ENCODE data around the gene NFATC1. TPM values are rescaled to one million over a fixed set of nuclear protein-coding genes. Genes with fewer than 3 reads are reported as not detected.

The NFATC1 gene
- total RNA-seq, 2 donors from 2014 or later, result 20.3 to 79.3 TPM

- Mint-ChIP-seq H3K27me3 (peaks cover 16% of the 10 kb centered on the region), H3K9me3 (no peaks in the 10 kb centered on the region), H3K4me1 (peaks cover 10% of the 10 kb centered on the region), H3K27ac (no peak overlapping the region), H3K4me3 (peak overlapping the region; percentile 89), H3K36me3 (ENCODE audit: low read depth) (peaks cover 7% of the 10 kb centered on the region)
- ATAC-seq (replicated peaks), result no peak
Observed at GRCh38 chr18:79392226-79392625, 3.5 kb upstream of the NFATC1 start.

GRCh38 chr18:79393181-79393634 is 2.5 kb upstream of the NFATC1 start:
- H3K4me1 Mint-ChIP-seq, result peaks cover 6% of the 10 kb centered on the region
- H3K27me3 Mint-ChIP-seq, result peaks cover 16% of the 10 kb centered on the region
- peaks cover 17% of the 10 kb centered on the region for H3K36me3 Mint-ChIP-seq (ENCODE audit: low read depth)
- ATAC-seq (replicated peaks), result peak; percentile 12
- peak overlapping the region; percentile 89 for H3K4me3 Mint-ChIP-seq
- no peaks in the 10 kb centered on the region for H3K9me3 Mint-ChIP-seq
- H3K27ac Mint-ChIP-seq, result peak overlapping the region; percentile 95

GRCh38 chr18:79393635-79394533 is 1.8 kb upstream of the NFATC1 start:
- H3K9me3 Mint-ChIP-seq, result no peaks in the 10 kb centered on the region
- H3K36me3 Mint-ChIP-seq (ENCODE audit: low read depth), result peaks cover 24% of the 10 kb centered on the region
- peak; percentile 18 for ATAC-seq (replicated peaks)
- peak overlapping the region; percentile 95 for H3K27ac Mint-ChIP-seq
- peak overlapping the region; percentile 89 for H3K4me3 Mint-ChIP-seq
- peaks cover 12% of the 10 kb centered on the region for H3K27me3 Mint-ChIP-seq
- H3K4me1 Mint-ChIP-seq, result peaks cover 8% of the 10 kb centered on the region

- H3K36me3 Mint-ChIP-seq (ENCODE audit: low read depth), result peaks cover 30% of the 10 kb centered on the region
- H3K4me1 Mint-ChIP-seq, result peaks cover 12% of the 10 kb centered on the region
- no peaks in the 10 kb centered on the region for H3K9me3 Mint-ChIP-seq
- peak; percentile 59 for ATAC-seq (replicated peaks)
- peaks cover 7% of the 10 kb centered on the region for H3K27me3 Mint-ChIP-seq
- H3K27ac Mint-ChIP-seq, result peak overlapping the region; percentile 38
- H3K4me3 Mint-ChIP-seq, result peak overlapping the region; percentile 81
Observed at GRCh38 chr18:79394534-79395307, 1.0 kb upstream of the NFATC1 start.

GRCh38 chr18:79395308-79395640 is 456 bp upstream of the NFATC1 start:
- Mint-ChIP-seq H3K9me3 (no peaks in the 10 kb centered on the region), H3K4me1 (peaks cover 12% of the 10 kb centered on the region), H3K36me3 (ENCODE audit: low read depth) (peaks cover 30% of the 10 kb centered on the region), H3K4me3 (peak overlapping the region; percentile 81), H3K27me3 (peaks cover 7% of the 10 kb centered on the region), H3K27ac (peak overlapping the region; percentile 38)
- ATAC-seq (replicated peaks), result no peak

- H3K4me3 Mint-ChIP-seq, result peak overlapping the region; percentile 81
- peaks cover 40% of the 10 kb centered on the region for H3K36me3 Mint-ChIP-seq (ENCODE audit: low read depth)
- H3K27me3 Mint-ChIP-seq, result peaks cover 3% of the 10 kb centered on the region
- H3K4me1 Mint-ChIP-seq, result peaks cover 12% of the 10 kb centered on the region
- no peak overlapping the region for H3K27ac Mint-ChIP-seq
- no peaks in the 10 kb centered on the region for H3K9me3 Mint-ChIP-seq
- no peak for ATAC-seq (replicated peaks)
Observed at GRCh38 chr18:79396431-79397246, 909 bp downstream of the NFATC1 start.

GRCh38 chr18:79397247-79397829 is 1.6 kb downstream of the NFATC1 start:
- Mint-ChIP-seq H3K36me3 (ENCODE audit: low read depth) (peaks cover 47% of the 10 kb centered on the region), H3K27ac (no peak overlapping the region), H3K9me3 (no peaks in the 10 kb centered on the region), H3K4me3 (peak overlapping the region; percentile 81), H3K4me1 (peaks cover 12% of the 10 kb centered on the region), H3K27me3 (no peaks in the 10 kb centered on the region)
- no peak for ATAC-seq (replicated peaks)

- H3K27ac Mint-ChIP-seq, result peak overlapping the region; percentile 86
- H3K36me3 Mint-ChIP-seq (ENCODE audit: low read depth), result peaks cover 55% of the 10 kb centered on the region
- H3K27me3 Mint-ChIP-seq, result no peaks in the 10 kb centered on the region
- peaks cover 18% of the 10 kb centered on the region for H3K4me1 Mint-ChIP-seq
- no peak for ATAC-seq (replicated peaks)
- no peaks in the 10 kb centered on the region for H3K9me3 Mint-ChIP-seq
- H3K4me3 Mint-ChIP-seq, result peak overlapping the region; percentile 81
Observed at GRCh38 chr18:79397830-79398761, 2.4 kb downstream of the NFATC1 start.

- no peaks in the 10 kb centered on the region for H3K27me3 Mint-ChIP-seq
- ATAC-seq (replicated peaks), result no peak
- H3K36me3 Mint-ChIP-seq (ENCODE audit: low read depth), result peaks cover 62% of the 10 kb centered on the region
- peaks cover 22% of the 10 kb centered on the region for H3K4me1 Mint-ChIP-seq
- H3K4me3 Mint-ChIP-seq, result peak overlapping the region; percentile 81
- H3K27ac Mint-ChIP-seq, result peak overlapping the region; percentile 86
- H3K9me3 Mint-ChIP-seq, result no peaks in the 10 kb centered on the region
Observed at GRCh38 chr18:79399275-79400081, 3.7 kb downstream of the NFATC1 start.

GRCh38 chr18:79400091-79400590 is 4.4 kb downstream of the NFATC1 start:
- H3K4me3 Mint-ChIP-seq, result no peak overlapping the region
- ATAC-seq (replicated peaks), result no peak
- no peak overlapping the region for H3K27ac Mint-ChIP-seq
- peaks cover 69% of the 10 kb centered on the region for H3K36me3 Mint-ChIP-seq (ENCODE audit: low read depth)
- H3K27me3 Mint-ChIP-seq, result no peaks in the 10 kb centered on the region
- H3K4me1 Mint-ChIP-seq, result peaks cover 28% of the 10 kb centered on the region
- H3K9me3 Mint-ChIP-seq, result no peaks in the 10 kb centered on the region

- H3K4me3 Mint-ChIP-seq, result peak overlapping the region; percentile 97
- no peaks in the 10 kb centered on the region for H3K27me3 Mint-ChIP-seq
- H3K36me3 Mint-ChIP-seq (ENCODE audit: low read depth), result peaks cover 75% of the 10 kb centered on the region
- ATAC-seq (replicated peaks), result no peak
- no peaks in the 10 kb centered on the region for H3K9me3 Mint-ChIP-seq
- H3K27ac Mint-ChIP-seq, result peak overlapping the region; percentile 99
- H3K4me1 Mint-ChIP-seq, result peaks cover 32% of the 10 kb centered on the region
Observed at GRCh38 chr18:79400591-79401381, 5.1 kb downstream of the NFATC1 start.

Measured in activated T-helper 17 cell treated with anti-CD3 and anti-CD28 coated beads, Interleukin-2, amount 50 U/mL, for 72 hours (primary cell).